Body of pancreas (tissue), 4 donors: Measurements from ENCODE around the gene GZF1. TPM values are rescaled to one million over a fixed set of nuclear protein-coding genes. Genes with fewer than 3 reads are reported as not detected.

Source experiments
- ATAC-seq: fragments of 150-250 bp; one replicate; pipeline ENCODE4 v1.9.1; 2016
- DNase-seq, 4 donors: peaks; one replicate each; pipeline ENCODE4 v3.0.0-alpha.2; 2019
- H3K27ac ChIP-seq, 4 donors: fragments of 200-600 bp; sonication (generic); 1 replicate in 3 of 4; 2 replicates in 1 of 4; pipeline versions ENCODE4 v1.5.1 to v1.6.1; 2016 to 2019; ENCODE audit warnings: mild to moderate bottlenecking in 1 of 4, mixed read lengths in 1 of 4, moderate library complexity in 1 of 4
- H3K27me3 ChIP-seq, 2 donors: fragments of 200-600 bp; sonication (generic); one replicate each; pipeline ENCODE4 v1.6.0; 2016; ENCODE audit warnings: mild to moderate bottlenecking in 1 of 2
- H3K36me3 ChIP-seq, 2 donors: fragments of 200-600 bp; sonication (generic); replicated peaks in 1 of 2; 2 replicates each; pipeline ENCODE4 v1.5.1; 2016; ENCODE audit warnings: low read depth in 2 of 2; ENCODE audit not compliant: insufficient read depth in 1 of 2
- H3K4me1 ChIP-seq: fragments of 200-600 bp; sonication (generic); one replicate; pipeline ENCODE4 v1.6.0; 2016
- H3K4me3 ChIP-seq, 2 donors: fragments of 200-600 bp; sonication (generic); 1 replicate in 1 of 2; 2 replicates in 1 of 2; pipeline ENCODE4 v1.5.1; 2016 to 2019
- H3K9me3 ChIP-seq, 3 donors: fragments of 200-600 bp; sonication (generic); 1 replicate in 2 of 3; 2 replicates in 1 of 3; pipeline ENCODE4 v1.5.1; 2016
- CTCF ChIP-seq, 7 experiments: fragments of 450-650 bp in 4 of 7; fragments of 200-600 bp in 3 of 7; sonication (generic) in 3 of 7; IDR thresholded peaks; one replicate each; pipeline ENCODE4 v1.5.1; 2016 to 2019; ENCODE audit warnings: antibody characterized with exemption in 7 of 7
- POLR2A ChIP-seq, 3 donors: fragments of 450-650 bp; IDR thresholded peaks; one replicate each; pipeline ENCODE4 v1.6.1; 2016; ENCODE audit warnings: antibody characterized with exemption in 3 of 3, mild to moderate bottlenecking in 2 of 3
- WGBS, 2 donors: methylation state at CpG; one replicate each; pipeline ENCODE4 v1.1.5; 2017; 5-methylcytosine and 5-hydroxymethylcytosine counted together
- intact Hi-C: fragments of 100-400 bp; cut with DNase I; formaldehyde crosslinking; loops from one replicate; pipeline ENCODE4 v1.15.1; 2023
- total RNA-seq, 2 donors: library from RNA; depleted of rRNA; stranded (reverse); fragments of >200 nt; gene quantifications; one replicate each; pipeline ENCODE4 v1.1.0, GENCODE V29; 2016

Gene GZF1
- total RNA-seq, 2 donors from 2014 or later = 1.6 to 6.2 TPM

- H3K27ac ChIP-seq = peak overlapping the region in 1 of 4 donors; percentile 6
- H3K4me1 ChIP-seq = peaks cover 36% of the 10 kb centered on the region
- 85 to 89% methylated on average over 2 of the region's 2 CpGs for WGBS, 2 donors
- H3K27me3 ChIP-seq = no peaks in the 10 kb centered on the region
- H3K9me3 ChIP-seq = no peaks in the 10 kb centered on the region
- peaks cover 0 to 6% of the 10 kb centered on the region in 2 donors for H3K36me3 ChIP-seq
- no peak overlapping the region for H3K4me3 ChIP-seq
- intact Hi-C loops = no loop called here
- TF ChIP-seq POLR2A (IDR thresholded peaks at IDR 0.05) (no peak), CTCF (IDR thresholded peaks at IDR 0.05) (no peak)
- no peak for DNase-seq
- no peak for ATAC-seq
These were observed 6.5 kb downstream of the GZF1 start for GRCh38 chr20:23368316-23369071.

GRCh38 chr20:23369072-23369823 lies 7.3 kb downstream of the GZF1 start:
- Histone ChIP-seq H3K4me3 (no peak overlapping the region), H3K27ac (no peak overlapping the region), H3K9me3 (no peaks in the 10 kb centered on the region), H3K4me1 (peaks cover 33% of the 10 kb centered on the region), H3K27me3 (no peaks in the 10 kb centered on the region), H3K36me3 (peaks cover 0 to 9% of the 10 kb centered on the region in 2 donors)
- WGBS, 2 donors = 79 to 94% methylated on average over 3 to 14 of the region's 14 CpGs
- intact Hi-C loops = no loop called here
- no peak for ATAC-seq
- no peak for DNase-seq
- TF ChIP-seq CTCF (IDR thresholded peaks at IDR 0.05) (no peak), POLR2A (IDR thresholded peaks at IDR 0.05) (no peak)

GRCh38 chr20:23370274-23370673 lies 8.3 kb downstream of the GZF1 start:
- DNase-seq = no peak
- intact Hi-C loops = no loop called here
- no peaks in the 10 kb centered on the region for H3K27me3 ChIP-seq

GRCh38 chr20:23370873-23371272 lies 8.9 kb downstream of the GZF1 start:
- peaks cover 0 to 9% of the 10 kb centered on the region in 2 donors for H3K36me3 ChIP-seq
- ATAC-seq (no peak), DNase-seq (no peak)
- no peak overlapping the region for H3K4me3 ChIP-seq
- WGBS, 2 donors = 65 to 68% methylated on average over 3 of the region's 3 CpGs
- no peaks in the 10 kb centered on the region for H3K27me3 ChIP-seq
- peak overlapping the region in 1 of 4 donors; percentile 27 for H3K27ac ChIP-seq
- TF ChIP-seq POLR2A (IDR thresholded peaks at IDR 0.05) = no peak
- no peak for TF ChIP-seq CTCF (IDR thresholded peaks at IDR 0.05)
- no peaks in the 10 kb centered on the region for H3K9me3 ChIP-seq
- peaks cover 29% of the 10 kb centered on the region for H3K4me1 ChIP-seq
- intact Hi-C loops = no loop called here

More at GRCh38 chr20:23370274-23370673, 8.3 kb downstream of the GZF1 start:
- H3K36me3 ChIP-seq = peaks cover 0 to 9% of the 10 kb centered on the region in 2 donors
- H3K4me3 ChIP-seq = no peak overlapping the region
- TF ChIP-seq CTCF (IDR thresholded peaks at IDR 0.05) (no peak), POLR2A (IDR thresholded peaks at IDR 0.05) (no peak)
- no peaks in the 10 kb centered on the region for H3K9me3 ChIP-seq
- H3K27ac ChIP-seq = no peak overlapping the region
- peaks cover 33% of the 10 kb centered on the region for H3K4me1 ChIP-seq
- no peak for ATAC-seq
- WGBS, 2 donors = 89 to 90% methylated on average over 5 of the region's 5 CpGs
